GM15510 (cell line): ENCODE data around the gene GMDS.

Experiments
- POLR2A ChIP-seq: IDR thresholded peaks from 3 replicates; pipeline ENCODE4 v1.6.1; 2011; ENCODE audit warnings: borderline replicate concordance; ENCODE audit not compliant: insufficient read length; ENCODE audit errors: extremely low read depth

GMDS gene

DNA sequence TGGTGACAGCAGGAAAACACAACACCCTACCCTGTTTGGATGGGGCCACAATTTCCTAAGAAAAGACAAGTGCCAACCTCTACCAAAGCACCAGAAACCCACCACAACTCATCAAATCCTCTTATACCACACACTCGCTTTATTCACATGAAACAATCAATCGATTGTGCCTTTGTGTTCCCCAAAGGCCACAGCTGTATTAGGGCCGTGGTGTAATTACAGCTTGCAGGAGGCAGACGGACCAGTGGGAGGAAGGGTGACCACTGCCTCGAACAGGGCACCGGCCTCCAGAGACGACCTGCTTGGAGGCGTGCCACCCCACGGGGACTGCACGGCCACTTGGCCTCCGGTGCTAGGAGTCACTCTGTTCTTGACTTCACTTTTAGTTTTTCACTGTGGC is 371.6 kb downstream of the GMDS start:
- no peak for TF ChIP-seq POLR2A

- no peak for TF ChIP-seq POLR2A
Observed at GRCh38 chr6:1872649-1873131, 372.7 kb downstream of the GMDS start.

- TF ChIP-seq POLR2A, result no peak
Observed at GRCh38 chr6:1871724-1872315, 373.6 kb downstream of the GMDS start.

DNA sequence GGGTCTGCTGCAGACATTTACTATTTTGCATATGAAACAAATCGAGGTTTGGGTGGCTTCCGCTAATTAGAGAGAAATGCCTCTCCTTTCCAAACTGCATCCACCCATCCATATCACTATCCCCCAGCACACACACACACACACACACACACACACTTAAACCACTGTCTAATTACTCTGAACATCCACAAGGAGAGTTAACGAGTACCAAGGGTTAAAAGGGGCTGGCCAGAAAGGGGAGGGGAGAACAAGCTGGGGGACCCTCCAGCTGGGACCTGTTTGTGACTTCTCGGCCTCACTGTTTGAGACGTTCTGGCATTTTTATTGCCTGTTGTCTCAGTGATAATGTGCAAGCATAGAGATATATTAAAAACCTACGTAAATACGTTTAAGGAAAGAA is 374.5 kb downstream of the GMDS start:
- no peak for TF ChIP-seq POLR2A

DNA sequence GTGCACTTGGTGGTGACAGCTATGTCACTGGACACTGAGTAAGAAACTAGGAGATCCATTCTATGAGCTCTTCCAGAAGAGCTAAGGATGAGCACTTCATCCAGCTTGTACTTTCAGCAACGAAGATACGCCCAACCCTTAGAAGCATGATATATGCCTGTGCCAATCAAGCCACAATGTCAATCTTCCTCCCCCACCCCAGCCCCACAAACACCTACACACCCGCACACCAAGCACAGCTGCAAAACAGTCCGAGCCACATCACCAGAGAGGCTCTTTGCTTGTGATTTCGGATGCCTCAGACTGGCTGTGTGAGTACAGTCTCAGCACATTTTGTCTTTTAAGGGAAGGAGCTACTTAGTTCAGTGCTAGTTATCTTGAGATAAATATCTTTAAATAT is 375.2 kb downstream of the GMDS start:
- TF ChIP-seq POLR2A, result no peak

- TF ChIP-seq POLR2A, result no peak
Observed at GRCh38 chr6:1869769-1870168, 375.6 kb downstream of the GMDS start.

GRCh38 chr6:1869308-1869707 is 376.1 kb downstream of the GMDS start:
- no peak for TF ChIP-seq POLR2A

DNA sequence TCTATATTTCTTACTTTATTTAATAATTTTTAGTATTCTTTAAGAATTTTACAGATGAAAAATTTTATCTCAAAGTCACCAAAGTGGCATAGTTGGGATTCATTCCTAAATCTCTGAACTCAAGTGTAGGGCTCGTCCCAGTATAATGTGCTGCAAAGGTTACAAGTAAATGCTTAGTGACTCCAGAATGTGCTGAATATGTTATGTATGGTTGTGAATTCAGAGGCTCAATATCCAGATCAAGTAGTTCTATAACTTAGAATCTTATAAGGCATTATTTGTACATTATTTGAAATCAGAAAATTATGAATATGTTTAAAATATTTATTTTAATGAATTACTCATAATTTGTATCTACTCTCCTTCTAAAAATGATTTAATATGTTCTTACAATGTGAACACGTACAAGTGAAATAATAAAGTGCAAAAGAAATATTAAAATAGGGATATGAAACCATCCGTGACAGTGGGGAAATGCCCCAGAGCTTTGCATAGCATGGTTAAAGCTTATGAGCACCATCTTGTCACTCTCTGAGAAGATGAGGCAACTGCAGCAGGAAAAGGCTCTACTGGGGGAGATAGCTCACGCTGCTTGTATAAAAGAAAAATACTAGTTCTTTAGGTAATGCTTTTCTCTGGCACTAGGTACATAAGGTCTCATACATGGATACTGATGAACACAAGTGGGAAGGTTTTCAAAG is 376.7 kb downstream of the GMDS start:
- TF ChIP-seq POLR2A, result no peak

- no peak for TF ChIP-seq POLR2A
Observed at GRCh38 chr6:1867197-1867596, 378.2 kb downstream of the GMDS start.

- TF ChIP-seq POLR2A, result no peak
Observed at GRCh38 chr6:1865585-1865984, 379.8 kb downstream of the GMDS start.

GRCh38 chr6:1864496-1864895 is 380.9 kb downstream of the GMDS start:
- TF ChIP-seq POLR2A, result no peak

DNA sequence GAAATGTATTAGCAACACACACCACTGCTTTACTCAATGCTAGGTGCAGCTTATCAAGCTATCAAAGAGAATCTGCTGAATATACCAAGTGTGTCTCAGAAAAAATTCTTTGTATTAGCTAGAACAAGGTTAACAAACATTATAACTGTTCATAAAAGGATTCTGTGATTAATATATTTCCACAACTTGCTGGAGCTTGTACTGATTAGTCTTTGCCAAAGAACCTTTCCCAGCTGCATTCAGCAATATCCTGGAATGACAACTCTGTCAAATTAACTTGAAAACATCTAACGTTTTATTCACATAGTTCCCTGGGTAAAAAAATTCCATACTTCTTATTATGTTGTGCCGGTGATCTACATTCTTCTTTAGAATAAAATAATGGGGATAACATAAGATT is 383.0 kb downstream of the GMDS start:
- no peak for TF ChIP-seq POLR2A

- no peak for TF ChIP-seq POLR2A
Observed at GRCh38 chr6:1860756-1861348, 384.6 kb downstream of the GMDS start.

DNA sequence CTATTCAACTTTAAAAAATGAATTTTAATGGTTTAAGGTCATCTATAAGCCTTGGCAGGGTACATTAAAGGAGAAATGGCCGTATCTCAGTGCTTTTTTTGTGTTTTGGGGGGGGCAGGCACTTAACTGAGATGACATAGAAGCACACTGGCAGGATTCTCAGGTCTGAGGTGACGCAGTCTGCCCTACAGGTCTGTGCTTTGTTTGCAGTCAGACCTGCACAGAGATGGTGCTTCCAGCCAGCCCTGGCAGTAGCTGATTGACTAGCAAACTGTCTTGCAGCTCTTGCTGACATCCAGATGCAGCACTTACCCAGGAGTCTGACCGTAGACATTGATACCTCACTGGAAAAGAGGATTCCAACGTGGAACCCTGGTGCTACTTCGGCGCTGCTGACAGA is 386.5 kb downstream of the GMDS start:
- TF ChIP-seq POLR2A, result no peak

DNA sequence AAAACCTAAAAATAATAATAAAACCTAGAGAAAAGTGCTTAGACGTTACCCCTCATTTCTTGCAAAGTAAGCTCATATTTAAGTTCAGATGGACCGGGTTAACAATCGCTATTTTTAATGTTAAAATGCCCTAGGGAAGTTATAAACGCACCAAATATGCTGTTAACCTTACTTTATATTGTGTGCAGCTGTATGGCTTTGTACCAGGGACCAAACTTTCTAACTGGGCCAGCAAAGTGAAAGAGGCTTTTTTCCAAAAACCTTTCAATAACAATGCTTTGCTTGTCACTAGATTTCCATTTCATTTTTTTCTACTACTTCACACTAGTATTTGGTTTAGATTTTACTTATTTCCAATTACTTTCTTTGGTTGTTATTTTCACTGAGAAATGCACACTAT is 387.2 kb downstream of the GMDS start:
- TF ChIP-seq POLR2A, result no peak

- no peak for TF ChIP-seq POLR2A
Observed at GRCh38 chr6:1856381-1856780, 389.0 kb downstream of the GMDS start.
